ENCODE data around the gene SHTN1.

Gene SHTN1

GRCh38 chr10:117000580-117000979 lies 4.4 kb downstream of the SHTN1 start:
- Histone ChIP-seq H3K27me3 (replicated peaks; ENCODE audit: control insufficient read depth, insufficient read depth, low read length) (no peaks in the 10 kb centered on the region), H3K9ac (ENCODE audit: low read length) (no peak overlapping the region), H3K36me3 (ENCODE audit: control insufficient read depth, insufficient read depth, low read length, severe bottlenecking) (no peaks in the 10 kb centered on the region), H3K4me1 (ENCODE audit: control insufficient read depth, insufficient read depth, low read length) (no peaks in the 10 kb centered on the region), H3K4me3 (ENCODE audit: low read length) (no peak overlapping the region), H3K9me3 (ENCODE audit: control insufficient read depth, low read length) (no peaks in the 10 kb centered on the region)
- no peak for DNase-seq (ENCODE audit: low read depth)

- DNase-seq (ENCODE audit: low read depth): no peak
- Histone ChIP-seq H3K27me3 (replicated peaks; ENCODE audit: control insufficient read depth, insufficient read depth, low read length) (no peaks in the 10 kb centered on the region), H3K9ac (ENCODE audit: low read length) (no peak overlapping the region), H3K4me1 (ENCODE audit: control insufficient read depth, insufficient read depth, low read length) (no peaks in the 10 kb centered on the region), H3K36me3 (ENCODE audit: control insufficient read depth, insufficient read depth, low read length, severe bottlenecking) (no peaks in the 10 kb centered on the region), H3K9me3 (ENCODE audit: control insufficient read depth, low read length) (no peaks in the 10 kb centered on the region), H3K4me3 (ENCODE audit: low read length) (no peak overlapping the region)
Measured at GRCh38 chr10:116998172-116998571, 6.8 kb downstream of the SHTN1 start.

- DNase-seq (ENCODE audit: low read depth): no peak
- no peaks in the 10 kb centered on the region for H3K27me3 ChIP-seq (replicated peaks; ENCODE audit: control insufficient read depth, insufficient read depth, low read length)
- no peaks in the 10 kb centered on the region for H3K9me3 ChIP-seq (ENCODE audit: control insufficient read depth, low read length)
- H3K36me3 ChIP-seq (ENCODE audit: control insufficient read depth, insufficient read depth, low read length, severe bottlenecking): no peaks in the 10 kb centered on the region
- no peaks in the 10 kb centered on the region for H3K4me1 ChIP-seq (ENCODE audit: control insufficient read depth, insufficient read depth, low read length)
- H3K4me3 ChIP-seq (ENCODE audit: low read length): no peak overlapping the region
- no peak overlapping the region for H3K9ac ChIP-seq (ENCODE audit: low read length)
Measured at GRCh38 chr10:116997015-116997414, 8.0 kb downstream of the SHTN1 start.

GRCh38 chr10:116995648-116996047 lies 9.3 kb downstream of the SHTN1 start:
- H3K36me3 ChIP-seq (ENCODE audit: control insufficient read depth, insufficient read depth, low read length, severe bottlenecking): no peaks in the 10 kb centered on the region
- no peak overlapping the region for H3K4me3 ChIP-seq (ENCODE audit: low read length)
- no peaks in the 10 kb centered on the region for H3K27me3 ChIP-seq (replicated peaks; ENCODE audit: control insufficient read depth, insufficient read depth, low read length)
- H3K4me1 ChIP-seq (ENCODE audit: control insufficient read depth, insufficient read depth, low read length): no peaks in the 10 kb centered on the region
- H3K9ac ChIP-seq (ENCODE audit: low read length): no peak overlapping the region
- H3K9me3 ChIP-seq (ENCODE audit: control insufficient read depth, low read length): no peaks in the 10 kb centered on the region
- no peak for DNase-seq (ENCODE audit: low read depth)

GRCh38 chr10:116994113-116994890 lies 10.7 kb downstream of the SHTN1 start:
- Histone ChIP-seq H3K4me3 (ENCODE audit: low read length) (no peak overlapping the region), H3K27me3 (replicated peaks; ENCODE audit: control insufficient read depth, insufficient read depth, low read length) (no peaks in the 10 kb centered on the region), H3K4me1 (ENCODE audit: control insufficient read depth, insufficient read depth, low read length) (no peaks in the 10 kb centered on the region), H3K36me3 (ENCODE audit: control insufficient read depth, insufficient read depth, low read length, severe bottlenecking) (no peaks in the 10 kb centered on the region), H3K9ac (ENCODE audit: low read length) (no peak overlapping the region), H3K9me3 (ENCODE audit: control insufficient read depth, low read length) (no peaks in the 10 kb centered on the region)
- DNase-seq (ENCODE audit: low read depth): no peak

GRCh38 chr10:116993610-116994009 lies 11.4 kb downstream of the SHTN1 start:
- Histone ChIP-seq H3K9ac (ENCODE audit: low read length) (no peak overlapping the region), H3K4me1 (ENCODE audit: control insufficient read depth, insufficient read depth, low read length) (no peaks in the 10 kb centered on the region), H3K9me3 (ENCODE audit: control insufficient read depth, low read length) (no peaks in the 10 kb centered on the region), H3K36me3 (ENCODE audit: control insufficient read depth, insufficient read depth, low read length, severe bottlenecking) (no peaks in the 10 kb centered on the region), H3K4me3 (ENCODE audit: low read length) (no peak overlapping the region), H3K27me3 (replicated peaks; ENCODE audit: control insufficient read depth, insufficient read depth, low read length) (no peaks in the 10 kb centered on the region)
- DNase-seq (ENCODE audit: low read depth): no peak

- Histone ChIP-seq H3K9me3 (ENCODE audit: control insufficient read depth, low read length) (no peaks in the 10 kb centered on the region), H3K36me3 (ENCODE audit: control insufficient read depth, insufficient read depth, low read length, severe bottlenecking) (no peaks in the 10 kb centered on the region), H3K9ac (ENCODE audit: low read length) (no peak overlapping the region), H3K4me1 (ENCODE audit: control insufficient read depth, insufficient read depth, low read length) (no peaks in the 10 kb centered on the region), H3K27me3 (replicated peaks; ENCODE audit: control insufficient read depth, insufficient read depth, low read length) (no peaks in the 10 kb centered on the region), H3K4me3 (ENCODE audit: low read length) (no peak overlapping the region)
- DNase-seq (ENCODE audit: low read depth): no peak
Measured at GRCh38 chr10:116992183-116992582, 12.8 kb downstream of the SHTN1 start.

GRCh38 chr10:116990276-116990800 lies 14.6 kb downstream of the SHTN1 start:
- H3K27me3 ChIP-seq (replicated peaks; ENCODE audit: control insufficient read depth, insufficient read depth, low read length): no peaks in the 10 kb centered on the region
- no peaks in the 10 kb centered on the region for H3K9me3 ChIP-seq (ENCODE audit: control insufficient read depth, low read length)
- no peaks in the 10 kb centered on the region for H3K36me3 ChIP-seq (ENCODE audit: control insufficient read depth, insufficient read depth, low read length, severe bottlenecking)
- no peak overlapping the region for H3K4me3 ChIP-seq (ENCODE audit: low read length)
- DNase-seq (ENCODE audit: low read depth): no peak
- H3K9ac ChIP-seq (ENCODE audit: low read length): no peak overlapping the region
- no peaks in the 10 kb centered on the region for H3K4me1 ChIP-seq (ENCODE audit: control insufficient read depth, insufficient read depth, low read length)

GRCh38 chr10:116989439-116989838 lies 15.5 kb downstream of the SHTN1 start:
- DNase-seq (ENCODE audit: low read depth): no peak
- H3K4me1 ChIP-seq (ENCODE audit: control insufficient read depth, insufficient read depth, low read length): no peaks in the 10 kb centered on the region

GRCh38 chr10:116988311-116988710 lies 16.7 kb downstream of the SHTN1 start:
- DNase-seq (ENCODE audit: low read depth): no peak
- H3K9ac ChIP-seq (ENCODE audit: low read length): no peak overlapping the region
- no peaks in the 10 kb centered on the region for H3K36me3 ChIP-seq (ENCODE audit: control insufficient read depth, insufficient read depth, low read length, severe bottlenecking)
- H3K27me3 ChIP-seq (replicated peaks; ENCODE audit: control insufficient read depth, insufficient read depth, low read length): no peaks in the 10 kb centered on the region
- H3K4me1 ChIP-seq (ENCODE audit: control insufficient read depth, insufficient read depth, low read length): no peaks in the 10 kb centered on the region
- no peaks in the 10 kb centered on the region for H3K9me3 ChIP-seq (ENCODE audit: control insufficient read depth, low read length)
- H3K4me3 ChIP-seq (ENCODE audit: low read length): no peak overlapping the region

More at GRCh38 chr10:116989439-116989838, 15.5 kb downstream of the SHTN1 start:
- H3K9me3 ChIP-seq (ENCODE audit: control insufficient read depth, low read length): no peaks in the 10 kb centered on the region
- H3K36me3 ChIP-seq (ENCODE audit: control insufficient read depth, insufficient read depth, low read length, severe bottlenecking): no peaks in the 10 kb centered on the region
- H3K9ac ChIP-seq (ENCODE audit: low read length): no peak overlapping the region
- H3K27me3 ChIP-seq (replicated peaks; ENCODE audit: control insufficient read depth, insufficient read depth, low read length): no peaks in the 10 kb centered on the region
- no peak overlapping the region for H3K4me3 ChIP-seq (ENCODE audit: low read length)

GRCh38 chr10:116985611-116986010 lies 19.4 kb downstream of the SHTN1 start:
- Histone ChIP-seq H3K27me3 (replicated peaks; ENCODE audit: control insufficient read depth, insufficient read depth, low read length) (no peaks in the 10 kb centered on the region), H3K4me3 (ENCODE audit: low read length) (no peak overlapping the region), H3K9me3 (ENCODE audit: control insufficient read depth, low read length) (no peaks in the 10 kb centered on the region), H3K4me1 (ENCODE audit: control insufficient read depth, insufficient read depth, low read length) (no peaks in the 10 kb centered on the region), H3K36me3 (ENCODE audit: control insufficient read depth, insufficient read depth, low read length, severe bottlenecking) (no peaks in the 10 kb centered on the region), H3K9ac (ENCODE audit: low read length) (no peak overlapping the region)
- DNase-seq (ENCODE audit: low read depth): no peak
